ENCODE data around the gene TAF7.
A peak's percentile ranks its signal among the peaks of the same experiment; 100 is the strongest.

DNA sequence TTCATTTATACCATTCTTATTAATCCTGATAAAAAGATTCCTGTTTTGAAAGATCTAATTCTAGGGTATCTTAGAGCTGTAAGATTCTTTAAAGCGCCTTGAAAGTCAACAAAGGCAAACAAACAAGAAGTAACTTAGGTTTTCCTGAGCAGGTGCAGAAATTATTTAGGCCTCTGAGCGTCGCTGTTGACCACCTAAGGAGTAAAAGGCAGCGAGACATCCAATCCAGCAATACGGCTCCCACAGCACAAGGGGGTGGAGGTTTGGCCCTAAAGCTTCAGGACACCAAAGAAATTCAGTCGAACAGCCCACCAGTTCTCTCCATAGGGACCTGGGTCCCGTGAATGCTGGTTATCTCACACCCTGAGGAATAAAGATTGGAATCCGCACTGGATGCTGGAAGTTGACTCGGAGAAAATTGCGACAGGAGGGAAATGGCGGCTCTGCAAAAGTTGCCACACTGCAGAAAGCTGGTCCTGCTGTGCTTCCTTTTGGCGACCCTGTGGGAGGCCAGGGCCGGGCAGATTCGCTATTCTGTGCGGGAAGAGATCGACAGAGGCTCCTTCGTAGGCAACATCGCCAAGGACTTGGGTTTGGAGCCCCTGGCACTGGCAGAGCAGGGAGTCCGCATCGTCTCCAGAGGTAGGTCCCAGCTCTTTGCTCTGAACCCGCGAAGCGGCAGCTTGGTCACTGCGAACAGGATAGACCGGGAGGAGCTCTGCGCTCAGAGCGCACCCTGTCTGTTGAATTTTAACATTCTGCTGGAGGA, 18.1 kb upstream of the TAF7 start, which contains the start of gene PCDHGA2:
- TF ChIP-seq, protein P1, sequence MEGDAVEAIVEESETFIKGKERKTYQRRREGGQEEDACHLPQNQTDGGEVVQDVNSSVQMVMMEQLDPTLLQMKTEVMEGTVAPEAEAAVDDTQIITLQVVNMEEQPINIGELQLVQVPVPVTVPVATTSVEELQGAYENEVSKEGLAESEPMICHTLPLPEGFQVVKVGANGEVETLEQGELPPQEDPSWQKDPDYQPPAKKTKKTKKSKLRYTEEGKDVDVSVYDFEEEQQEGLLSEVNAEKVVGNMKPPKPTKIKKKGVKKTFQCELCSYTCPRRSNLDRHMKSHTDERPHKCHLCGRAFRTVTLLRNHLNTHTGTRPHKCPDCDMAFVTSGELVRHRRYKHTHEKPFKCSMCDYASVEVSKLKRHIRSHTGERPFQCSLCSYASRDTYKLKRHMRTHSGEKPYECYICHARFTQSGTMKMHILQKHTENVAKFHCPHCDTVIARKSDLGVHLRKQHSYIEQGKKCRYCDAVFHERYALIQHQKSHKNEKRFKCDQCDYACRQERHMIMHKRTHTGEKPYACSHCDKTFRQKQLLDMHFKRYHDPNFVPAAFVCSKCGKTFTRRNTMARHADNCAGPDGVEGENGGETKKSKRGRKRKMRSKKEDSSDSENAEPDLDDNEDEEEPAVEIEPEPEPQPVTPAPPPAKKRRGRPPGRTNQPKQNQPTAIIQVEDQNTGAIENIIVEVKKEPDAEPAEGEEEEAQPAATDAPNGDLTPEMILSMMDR (IDR thresholded peaks at IDR 0.05; ENCODE audit: low read depth, low read length, poor library complexity, severe bottlenecking) = peak; percentile 61
- no peak for TF ChIP-seq EZH2phosphoT487 (IDR thresholded peaks at IDR 0.05; ENCODE audit: borderline replicate concordance, low read length)

Data from DOHH2 (cell line).